GM12874 (cell line): ENCODE data around the gene PLXNC1.

Experiments
- CTCF ChIP-seq: IDR thresholded peaks from 2 replicates; pipeline ENCODE4 v1.5.1; 2011; ENCODE audit warnings: low read depth, mild to moderate bottlenecking, control low read depth, low read length, moderate library complexity; ENCODE audit not compliant: insufficient read depth

Gene PLXNC1

DNA sequence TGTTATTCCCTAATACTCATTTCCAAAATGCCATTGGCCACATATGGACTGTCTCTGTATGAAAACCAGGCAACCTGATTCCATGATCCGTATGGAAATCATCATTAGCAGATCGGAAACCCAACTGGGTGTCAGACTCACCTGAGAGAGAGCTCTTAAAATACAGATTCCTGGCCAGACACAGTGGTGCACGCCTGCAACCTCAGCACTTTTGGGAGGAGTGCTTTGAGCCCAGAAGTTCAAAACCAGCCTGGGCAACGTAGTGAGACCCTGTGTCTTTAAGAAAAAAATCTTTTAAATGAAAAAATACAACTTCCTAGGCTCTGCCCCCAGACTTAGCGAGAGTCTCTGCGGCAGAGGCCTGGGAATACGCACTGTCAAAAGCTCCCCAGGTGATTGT, 37.4 kb downstream of the PLXNC1 start:
- no peak for TF ChIP-seq CTCF

DNA sequence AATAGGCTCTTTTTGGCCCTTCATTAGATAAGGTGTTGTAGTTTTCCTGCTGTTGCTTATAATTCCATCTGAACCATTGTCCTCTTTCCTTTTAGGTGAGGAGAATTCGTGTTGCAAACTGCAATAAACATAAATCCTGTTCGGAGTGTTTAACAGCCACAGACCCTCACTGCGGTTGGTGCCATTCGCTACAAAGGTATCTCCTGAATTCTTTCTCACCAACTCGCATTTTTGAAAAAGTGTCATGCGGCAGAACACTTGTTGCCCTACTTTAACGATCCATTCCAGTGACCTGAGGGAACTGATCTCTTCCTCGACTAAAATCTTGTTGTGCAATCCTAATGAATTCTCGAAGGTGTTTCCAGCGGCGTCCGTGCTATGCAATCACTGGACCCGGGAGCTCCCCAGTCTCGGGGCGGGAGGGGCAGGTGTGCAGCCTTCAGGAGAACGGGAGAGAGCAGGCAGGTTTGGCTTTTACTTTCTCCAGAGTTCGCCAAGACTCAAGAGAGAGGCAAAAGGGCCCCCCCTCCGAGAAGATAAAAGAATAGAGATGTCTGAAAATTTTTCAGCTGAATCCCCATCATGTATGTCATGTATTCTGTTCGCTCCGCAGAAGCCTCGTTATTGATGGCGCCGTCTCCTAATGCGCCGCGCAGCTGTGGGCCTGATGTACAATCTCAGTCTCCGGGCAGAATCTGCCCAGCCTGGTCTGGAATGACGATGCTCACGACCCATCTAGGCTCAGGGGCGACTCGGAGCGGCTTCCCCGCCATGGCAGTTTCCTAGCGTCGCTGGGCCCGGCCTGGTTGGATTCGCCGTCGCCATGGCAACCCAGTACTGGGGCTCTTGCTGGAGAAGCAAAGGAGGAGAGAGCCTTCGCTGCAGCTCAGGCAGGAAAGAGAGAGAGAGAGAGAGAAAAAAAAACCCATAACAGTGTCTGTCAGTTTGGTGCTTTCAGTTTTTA, 38.2 kb downstream of the PLXNC1 start:
- no peak for TF ChIP-seq CTCF

DNA sequence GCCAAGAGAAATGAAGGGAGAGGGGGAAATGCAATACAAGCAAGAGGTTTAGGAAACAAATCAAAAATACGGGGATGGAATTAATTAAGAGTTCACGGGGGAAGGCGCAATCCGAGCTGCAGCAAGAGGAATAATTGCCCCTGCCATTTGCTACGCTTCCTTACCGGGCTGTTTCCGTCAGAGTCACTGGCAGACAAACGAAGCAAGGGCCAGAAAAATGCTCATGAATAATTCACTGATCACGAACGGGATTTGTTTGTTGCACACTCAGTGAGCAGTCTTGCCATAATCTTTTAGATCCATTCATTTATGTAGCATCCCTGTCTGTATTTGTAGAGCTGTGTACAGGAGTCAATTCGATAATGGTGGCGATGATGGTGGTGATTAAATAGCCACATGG, 39.0 kb downstream of the PLXNC1 start:
- TF ChIP-seq CTCF = no peak

DNA sequence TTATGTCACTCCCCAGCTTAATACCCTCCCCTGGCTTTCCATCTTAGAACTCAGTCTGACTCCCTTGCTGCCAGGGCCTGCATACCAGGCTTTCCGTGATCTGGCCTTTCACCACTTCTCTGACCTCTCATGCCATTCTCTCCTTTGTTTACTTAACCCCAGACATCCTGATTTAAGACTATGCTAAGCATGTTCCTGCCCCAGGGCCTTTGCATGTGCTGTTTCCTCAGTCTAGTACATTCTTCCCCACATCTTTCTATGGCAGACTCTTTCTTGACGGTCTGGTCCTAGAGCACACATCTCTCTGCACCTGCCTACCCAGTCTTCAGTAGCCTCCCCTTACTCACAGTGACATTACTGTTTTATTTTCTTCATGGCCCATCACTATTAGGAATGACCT, 42.2 kb downstream of the PLXNC1 start:
- TF ChIP-seq CTCF = no peak

GRCh38 chr12:94191023-94191422, 42.6 kb downstream of the PLXNC1 start:
- no peak for TF ChIP-seq CTCF

GRCh38 chr12:94191811-94192210, 43.4 kb downstream of the PLXNC1 start:
- TF ChIP-seq CTCF = no peak

GRCh38 chr12:94192506-94192905, 44.1 kb downstream of the PLXNC1 start:
- TF ChIP-seq CTCF = no peak
